A673 (cell line): ENCODE results near the gene BCL3. TPM values are rescaled to one million over a fixed set of nuclear protein-coding genes. Genes with fewer than 3 reads are reported as not detected.

Source experiments
- BruUV-seq: library from RNA; stranded (reverse); fragments of 400-500 nt; replicated peaks from 2 replicates; lab custom pipeline; 2021; lab: Mats Ljungman, UMichigan
- CTCF ChIA-PET: fragments of 300-600 bp; sonication (Branson Sonifier 250); formaldehyde crosslinking; loops from one replicate; lab custom pipeline; 2022; ENCODE audit warnings: antibody characterized with exemption; lab: Charles Lee
- POLR2A ChIA-PET: fragments of 300-600 bp; sonication (Branson Sonifier 250); formaldehyde crosslinking; loops from one replicate; lab custom pipeline; 2022; ENCODE audit warnings: antibody characterized with exemption; ENCODE audit not compliant: low non-redundant PET; lab: Charles Lee
- DNase-seq: peaks from one replicate; pipeline ENCODE4 v3.0.0-alpha.2; 2015; ENCODE audit warnings: low spot score
- H3K27ac ChIP-seq: fragments of 200-600 bp; sonication (generic); 2 replicates; pipeline ENCODE4 v1.5.1; 2016; ENCODE audit warnings: mixed run types, low read depth, mild to moderate bottlenecking, mixed read lengths, antibody characterized with exemption, low read length; ENCODE audit not compliant: poor library complexity, severe bottlenecking
- H3K27me3 ChIP-seq: fragments of 200-600 bp; sonication (generic); replicated peaks from 2 replicates; pipeline ENCODE4 v1.6.1; 2017; ENCODE audit warnings: mixed run types, low read depth, mild to moderate bottlenecking, mixed read lengths, antibody characterized with exemption, low read length; ENCODE audit not compliant: insufficient read depth, poor library complexity
- H3K36me3 ChIP-seq: fragments of 200-600 bp; sonication (generic); 2 replicates; pipeline ENCODE4 v1.6.1; 2016; ENCODE audit warnings: mixed run types, mild to moderate bottlenecking, mixed read lengths, antibody characterized with exemption, low read length; ENCODE audit not compliant: insufficient read depth, poor library complexity, severe bottlenecking
- H3K4me1 ChIP-seq: fragments of 200-600 bp; sonication (generic); 2 replicates; pipeline ENCODE4 v1.6.1; 2017; ENCODE audit warnings: mixed run types, mild to moderate bottlenecking, mixed read lengths, antibody characterized with exemption, low read length; ENCODE audit not compliant: insufficient read depth, poor library complexity, severe bottlenecking
- H3K4me3 ChIP-seq: fragments of 200-600 bp; sonication (generic); 2 replicates; pipeline ENCODE4 v1.5.1; 2016; ENCODE audit warnings: low read depth, mixed run types, mild to moderate bottlenecking, mixed read lengths, low read length; ENCODE audit not compliant: poor library complexity, severe bottlenecking
- H3K9me3 ChIP-seq: fragments of 200-600 bp; sonication (generic); 2 replicates; pipeline ENCODE4 v1.6.1; 2016; ENCODE audit warnings: mixed run types, low read depth, mild to moderate bottlenecking, mixed read lengths, antibody characterized with exemption, low read length; ENCODE audit not compliant: poor library complexity, severe bottlenecking
- CTCF ChIP-seq: fragments of 300-800, 200-600 bp; sonication (generic); conservative IDR thresholded peaks from 2 replicates; pipeline ENCODE4 v1.5.1; 2017; ENCODE audit warnings: low read depth, mild to moderate bottlenecking, antibody characterized with exemption, low read length, moderate library complexity, mixed read lengths
- EZH2 ChIP-seq: fragments of 200-600 bp; sonication (generic); IDR thresholded peaks from 2 replicates; pipeline ENCODE4 v1.6.1; 2017; ENCODE audit warnings: borderline replicate concordance, low read depth, mild to moderate bottlenecking, mixed read lengths, antibody characterized with exemption, low read length; ENCODE audit not compliant: poor library complexity, severe bottlenecking
- intact Hi-C: fragments of 100-400 bp; cut with micrococcal nuclease; formaldehyde crosslinking; loops from one replicate; pipeline ENCODE4 v1.10.0; 2022; ENCODE audit not compliant: unreplicated experiment
- total RNA-seq: library from RNA; stranded (reverse); gene quantifications from 2 replicates; pipeline ENCODE4 v1.2.3, GENCODE V29; 2021

BCL3 gene
- total RNA-seq, 1 experiment from 2014 or later: 6.6 TPM

GRCh38 chr19:44705502-44706010 is 43.0 kb upstream of the BCL3 start:
- Histone ChIP-seq H3K9me3 (no peaks in the 10 kb centered on the region), H3K4me1 (no peaks in the 10 kb centered on the region), H3K27ac (no peak overlapping the region), H3K4me3 (no peak overlapping the region), H3K36me3 (no peaks in the 10 kb centered on the region), H3K27me3 (no peaks in the 10 kb centered on the region)
- DNase-seq: no peak
- no TSS peak for BruUV-seq
- ChIA-PET CTCF (no interaction called here), POLR2A (no interaction called here)
- intact Hi-C loops: no loop called here
- TF ChIP-seq CTCF: no peak
- no peak for TF ChIP-seq EZH2

- Histone ChIP-seq H3K4me3 (no peak overlapping the region), H3K36me3 (no peaks in the 10 kb centered on the region), H3K4me1 (no peaks in the 10 kb centered on the region), H3K27ac (no peak overlapping the region), H3K27me3 (no peaks in the 10 kb centered on the region), H3K9me3 (no peaks in the 10 kb centered on the region)
- DNase-seq: no peak
- ChIA-PET POLR2A (no interaction called here), CTCF (no interaction called here)
- TF ChIP-seq EZH2 (no peak), CTCF (no peak)
- intact Hi-C loops: no loop called here
- no TSS peak for BruUV-seq
Observed at GRCh38 chr19:44706506-44707236, 41.8 kb upstream of the BCL3 start.

GRCh38 chr19:44707794-44708193 is 40.7 kb upstream of the BCL3 start:
- BruUV-seq: no TSS peak
- no peaks in the 10 kb centered on the region for H3K9me3 ChIP-seq
- no peak for DNase-seq
- no peaks in the 10 kb centered on the region for H3K36me3 ChIP-seq
- no peaks in the 10 kb centered on the region for H3K27me3 ChIP-seq
- no peak for TF ChIP-seq EZH2
- TF ChIP-seq CTCF: no peak
- CTCF ChIA-PET: no interaction called here
- no peak overlapping the region for H3K4me3 ChIP-seq
- intact Hi-C loops: no loop called here
- H3K27ac ChIP-seq: no peak overlapping the region
- no peaks in the 10 kb centered on the region for H3K4me1 ChIP-seq
- POLR2A ChIA-PET: no interaction called here
